Endothelial cell of umbilical vein (primary cell): Measurements from ENCODE around the gene LRP1.

ENCODE experiments used
- GATA2 ChIP-seq: IDR thresholded peaks from 2 replicates; pipeline ENCODE4 v1.7.0; 2011; ENCODE audit warnings: low read depth, mild to moderate bottlenecking, moderate library complexity, mixed read lengths, low read length; ENCODE audit not compliant: insufficient read length, insufficient read depth
- JUN ChIP-seq: IDR thresholded peaks from 2 replicates; pipeline ENCODE4 v1.6.1; 2011; ENCODE audit warnings: borderline replicate concordance, low read depth; ENCODE audit not compliant: insufficient read length, insufficient read depth
- TF ChIP-seq, protein P1 (sequence below), 2 donors: IDR thresholded peaks; 1 replicate in 1 of 2; 2 replicates in 1 of 2; pipeline ENCODE4 v1.5.1; 2011; ENCODE audit warnings: low read length in 2 of 2, mild to moderate bottlenecking in 2 of 2, moderate library complexity in 2 of 2, control low read depth in 1 of 2, inconsistent platforms in 1 of 2, low read depth in 1 of 2; ENCODE audit not compliant: insufficient read depth in 1 of 2; ENCODE audit errors: extremely low read depth in 1 of 2

GRCh38 chr12:57104292-57104910 is 23.9 kb upstream of the LRP1 start:
- TF ChIP-seq GATA2 = no peak
- TF ChIP-seq, protein P1, sequence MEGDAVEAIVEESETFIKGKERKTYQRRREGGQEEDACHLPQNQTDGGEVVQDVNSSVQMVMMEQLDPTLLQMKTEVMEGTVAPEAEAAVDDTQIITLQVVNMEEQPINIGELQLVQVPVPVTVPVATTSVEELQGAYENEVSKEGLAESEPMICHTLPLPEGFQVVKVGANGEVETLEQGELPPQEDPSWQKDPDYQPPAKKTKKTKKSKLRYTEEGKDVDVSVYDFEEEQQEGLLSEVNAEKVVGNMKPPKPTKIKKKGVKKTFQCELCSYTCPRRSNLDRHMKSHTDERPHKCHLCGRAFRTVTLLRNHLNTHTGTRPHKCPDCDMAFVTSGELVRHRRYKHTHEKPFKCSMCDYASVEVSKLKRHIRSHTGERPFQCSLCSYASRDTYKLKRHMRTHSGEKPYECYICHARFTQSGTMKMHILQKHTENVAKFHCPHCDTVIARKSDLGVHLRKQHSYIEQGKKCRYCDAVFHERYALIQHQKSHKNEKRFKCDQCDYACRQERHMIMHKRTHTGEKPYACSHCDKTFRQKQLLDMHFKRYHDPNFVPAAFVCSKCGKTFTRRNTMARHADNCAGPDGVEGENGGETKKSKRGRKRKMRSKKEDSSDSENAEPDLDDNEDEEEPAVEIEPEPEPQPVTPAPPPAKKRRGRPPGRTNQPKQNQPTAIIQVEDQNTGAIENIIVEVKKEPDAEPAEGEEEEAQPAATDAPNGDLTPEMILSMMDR (IDR thresholded peaks at IDR 0.05; ENCODE audit: extremely low read depth in 1 of 2, insufficient read depth in 1 of 2, low read depth in 1 of 2, low read length in 2 of 2) = no peak
- TF ChIP-seq JUN = no peak
